Epithelial cell of esophagus (primary cell): ENCODE measurements around the gene YTHDF2.
"Not testable (repeated sequence)": the region's sequence is repeated elsewhere in the genome, so short reads cannot be mapped to it uniquely, and the experiment has no call there.

ENCODE experiments used
- DNase-seq: peaks from one replicate; pipeline ENCODE4 v3.0.0; 2010; ENCODE audit warnings: low read depth
- H3K4me3 ChIP-seq: 2 replicates; pipeline ENCODE4 v1.5.1; 2011; ENCODE audit warnings: mild to moderate bottlenecking, low read length, control low read depth
- TF ChIP-seq, protein P1 (sequence below): IDR thresholded peaks from 2 replicates; pipeline ENCODE4 v1.5.1; 2011; ENCODE audit warnings: low read depth, mild to moderate bottlenecking, low read length, control low read depth, inconsistent platforms; ENCODE audit not compliant: insufficient read depth; ENCODE audit errors: missing control alignments

YTHDF2 gene

DNA sequence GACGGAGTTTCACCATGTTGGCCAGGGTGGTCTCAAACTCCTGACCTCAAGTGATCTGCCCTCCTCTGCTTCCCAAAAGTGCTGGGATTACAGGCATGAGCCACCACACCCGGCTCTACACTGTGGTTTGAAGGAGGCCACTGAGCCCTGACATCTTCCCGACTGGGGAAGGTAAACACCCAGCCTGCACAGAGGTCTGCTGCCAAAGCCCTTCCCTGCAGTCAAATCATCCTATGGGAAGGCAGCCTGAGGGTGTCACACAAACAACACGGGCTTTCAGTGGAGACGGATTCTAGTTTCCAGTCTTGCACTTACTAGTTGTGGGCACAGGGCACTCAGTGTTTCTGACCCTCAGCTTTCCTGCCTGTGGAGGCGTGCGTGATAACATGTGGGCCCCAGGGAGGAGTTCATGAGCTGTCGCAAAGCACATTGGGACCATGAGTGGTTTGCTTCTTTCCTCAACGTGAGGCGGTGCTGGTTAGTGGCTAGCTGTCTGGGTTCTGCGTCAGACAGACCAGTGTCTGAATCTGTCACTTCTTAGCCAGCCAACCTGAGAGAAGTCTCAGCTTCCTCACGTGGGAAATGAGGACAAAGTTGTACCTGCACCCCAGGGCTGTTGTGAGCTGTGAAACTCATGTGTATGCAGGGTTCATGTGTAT lies 53.8 kb downstream of the YTHDF2 start:
- no peak overlapping the region for H3K4me3 ChIP-seq
- DNase-seq, result no peak
- TF ChIP-seq, protein P1, sequence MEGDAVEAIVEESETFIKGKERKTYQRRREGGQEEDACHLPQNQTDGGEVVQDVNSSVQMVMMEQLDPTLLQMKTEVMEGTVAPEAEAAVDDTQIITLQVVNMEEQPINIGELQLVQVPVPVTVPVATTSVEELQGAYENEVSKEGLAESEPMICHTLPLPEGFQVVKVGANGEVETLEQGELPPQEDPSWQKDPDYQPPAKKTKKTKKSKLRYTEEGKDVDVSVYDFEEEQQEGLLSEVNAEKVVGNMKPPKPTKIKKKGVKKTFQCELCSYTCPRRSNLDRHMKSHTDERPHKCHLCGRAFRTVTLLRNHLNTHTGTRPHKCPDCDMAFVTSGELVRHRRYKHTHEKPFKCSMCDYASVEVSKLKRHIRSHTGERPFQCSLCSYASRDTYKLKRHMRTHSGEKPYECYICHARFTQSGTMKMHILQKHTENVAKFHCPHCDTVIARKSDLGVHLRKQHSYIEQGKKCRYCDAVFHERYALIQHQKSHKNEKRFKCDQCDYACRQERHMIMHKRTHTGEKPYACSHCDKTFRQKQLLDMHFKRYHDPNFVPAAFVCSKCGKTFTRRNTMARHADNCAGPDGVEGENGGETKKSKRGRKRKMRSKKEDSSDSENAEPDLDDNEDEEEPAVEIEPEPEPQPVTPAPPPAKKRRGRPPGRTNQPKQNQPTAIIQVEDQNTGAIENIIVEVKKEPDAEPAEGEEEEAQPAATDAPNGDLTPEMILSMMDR, result no peak

DNA sequence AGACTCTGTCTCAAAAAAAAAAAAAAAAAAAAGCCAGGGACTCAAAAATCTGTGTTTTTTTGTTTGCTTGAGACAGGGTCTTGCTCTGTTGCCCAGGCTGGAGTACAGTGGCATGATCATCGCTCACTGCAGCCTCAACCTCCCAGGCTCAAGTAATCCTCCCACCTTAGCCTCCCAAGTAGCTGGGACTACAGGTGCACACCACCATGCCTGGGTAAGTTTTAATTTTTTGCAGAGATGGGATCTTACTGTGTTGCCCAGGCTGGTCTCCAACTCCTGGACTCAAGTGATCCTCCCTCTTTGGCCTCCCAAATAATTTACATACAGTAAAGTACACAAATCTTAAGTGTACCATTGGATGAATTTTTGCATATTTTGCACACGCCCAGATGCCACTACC lies 55.2 kb downstream of the YTHDF2 start:
- DNase-seq, H3K4me3 ChIP-seq: not testable (repeated sequence)

DNA sequence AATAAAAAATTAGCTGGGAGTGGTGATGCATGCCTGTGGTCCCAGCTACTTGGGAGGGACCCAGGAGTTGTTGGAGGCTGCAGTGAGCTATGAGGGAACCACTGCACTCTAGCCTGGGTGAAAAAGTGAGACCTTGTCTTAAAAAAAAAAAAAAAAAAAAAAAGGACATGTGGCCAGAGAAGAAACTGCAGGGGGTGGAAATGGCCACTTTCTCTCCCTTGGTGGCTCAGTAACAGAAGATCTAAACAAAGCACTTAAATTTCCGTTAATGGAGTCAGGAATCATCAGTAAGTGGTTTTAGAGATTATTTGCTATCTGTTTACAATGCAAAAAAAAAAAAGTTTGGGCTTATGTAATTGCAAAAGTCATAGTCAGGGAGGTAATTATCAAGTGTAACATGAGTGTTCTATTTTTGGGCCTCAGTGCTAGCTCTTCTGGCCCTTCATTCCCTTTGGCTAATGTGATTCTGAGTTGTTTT lies 55.9 kb downstream of the YTHDF2 start:
- no peak for DNase-seq
- H3K4me3 ChIP-seq, result no peak overlapping the region
- TF ChIP-seq, protein P1, result peak; percentile 21

- not testable (repeated sequence) for H3K4me3 ChIP-seq, DNase-seq
These were observed 57.8 kb downstream of the YTHDF2 start for GRCh38 chr1:28794582-28794981.

DNA sequence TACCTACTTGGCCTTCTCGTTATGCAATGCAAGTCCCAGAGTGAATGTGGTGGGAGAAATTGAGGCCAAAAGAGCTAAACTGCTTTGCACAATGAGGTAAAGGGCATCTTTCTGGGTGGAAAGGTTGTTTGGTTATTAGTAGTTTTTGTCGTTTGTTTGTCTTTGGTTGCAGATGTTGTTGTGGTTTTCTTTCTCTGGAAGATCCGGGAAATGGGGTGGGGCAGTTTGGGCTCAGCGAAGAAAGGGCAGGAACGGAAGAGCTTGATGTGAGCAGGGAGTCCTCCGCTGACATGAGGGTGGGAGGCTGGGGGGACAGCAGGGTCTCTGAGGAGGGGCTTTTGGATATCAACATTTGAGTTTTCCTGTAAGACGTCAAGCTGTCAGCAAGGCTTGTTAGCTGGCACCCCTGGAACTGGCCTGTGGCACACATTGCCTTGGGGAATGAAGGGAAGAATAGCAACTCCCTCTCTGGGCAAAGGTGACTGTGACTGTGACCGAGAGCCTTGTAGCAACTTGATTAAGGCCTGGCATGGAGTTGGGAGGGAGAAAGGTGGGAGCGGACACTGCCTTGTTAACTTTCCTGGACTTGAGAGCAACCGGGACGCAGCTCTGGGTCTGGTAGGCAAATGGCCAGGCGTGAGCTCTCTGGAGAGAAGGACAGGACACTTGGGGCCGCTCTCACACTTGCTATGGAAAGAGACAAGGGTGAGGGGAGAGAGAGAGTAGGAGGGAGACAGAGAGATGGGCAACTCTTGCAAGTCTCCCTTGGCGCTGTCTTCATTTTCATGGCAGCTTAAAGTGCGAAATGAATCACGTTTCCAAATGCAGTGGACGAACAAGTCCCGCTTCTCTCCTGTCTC lies 59.8 kb downstream of the YTHDF2 start:
- TF ChIP-seq, protein P1, result no peak
- DNase-seq, result no peak
- H3K4me3 ChIP-seq, result no peak overlapping the region

GRCh38 chr1:28800324-28800723 lies 63.6 kb downstream of the YTHDF2 start:
- TF ChIP-seq, protein P1, result no peak
- no peak overlapping the region for H3K4me3 ChIP-seq

DNA sequence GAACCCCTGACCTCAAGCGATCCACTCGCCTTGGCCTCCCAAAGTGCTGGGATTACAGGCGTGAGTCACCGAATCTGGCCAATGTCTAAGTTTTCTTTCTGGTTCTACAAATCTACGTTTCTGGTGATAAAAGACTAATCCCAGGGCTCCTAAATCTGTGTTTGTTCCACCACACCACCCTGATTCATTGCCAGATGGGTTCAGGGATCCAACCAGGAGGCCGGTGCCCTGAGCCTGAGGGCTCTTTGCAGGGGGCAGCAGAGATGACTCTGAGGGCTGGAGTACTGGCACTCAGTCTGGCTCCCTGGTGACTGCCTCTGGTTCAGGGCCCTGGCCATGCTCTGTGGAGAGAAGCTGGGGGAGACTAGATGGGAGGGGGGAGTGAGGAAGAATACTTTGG lies 64.7 kb downstream of the YTHDF2 start:
- no peak for DNase-seq
- H3K4me3 ChIP-seq, result no peak overlapping the region
- TF ChIP-seq, protein P1, result no peak

More at GRCh38 chr1:28800324-28800723, 63.6 kb downstream of the YTHDF2 start:
- no peak for DNase-seq

- no peak for DNase-seq
- no peak overlapping the region for H3K4me3 ChIP-seq
- TF ChIP-seq, protein P1, result no peak
These were observed 66.3 kb downstream of the YTHDF2 start for GRCh38 chr1:28803051-28803450.
